BE2C (cell line): Measurements from ENCODE around the gene SLC27A2.
"Not testable (repeated sequence)": the region's sequence is repeated elsewhere in the genome, so short reads cannot be mapped to it uniquely, and the experiment has no call there.

ENCODE experiments used
- DNase-seq: peaks from one replicate; pipeline ENCODE4 v3.0.0-alpha.2; 2020
- H3K27me3 ChIP-seq: fragments of 250-450 bp; sonication (Bioruptor Pico); 2 replicates; pipeline ENCODE4 v1.5.1; 2020; ENCODE audit warnings: mild to moderate bottlenecking
- H3K36me3 ChIP-seq: fragments of 250-450 bp; sonication (Bioruptor Pico); 2 replicates; pipeline ENCODE4 v1.5.1; 2020; ENCODE audit warnings: mild to moderate bottlenecking
- H3K4me1 ChIP-seq: fragments of 250-450 bp; sonication (Bioruptor Pico); 2 replicates; pipeline ENCODE4 v1.5.1; 2020
- H3K4me3 ChIP-seq: 2 replicates; pipeline ENCODE4 v1.5.1; 2011; ENCODE audit warnings: low read depth, low read length
- H3K9me3 ChIP-seq: fragments of 250-450 bp; sonication (Bioruptor Pico); 2 replicates; pipeline ENCODE4 v1.5.1; 2020
- CTCF ChIP-seq: IDR thresholded peaks from 2 replicates; pipeline ENCODE4 v1.5.1; 2012; ENCODE audit warnings: mild to moderate bottlenecking, low read depth, low read length

Gene SLC27A2

DNA sequence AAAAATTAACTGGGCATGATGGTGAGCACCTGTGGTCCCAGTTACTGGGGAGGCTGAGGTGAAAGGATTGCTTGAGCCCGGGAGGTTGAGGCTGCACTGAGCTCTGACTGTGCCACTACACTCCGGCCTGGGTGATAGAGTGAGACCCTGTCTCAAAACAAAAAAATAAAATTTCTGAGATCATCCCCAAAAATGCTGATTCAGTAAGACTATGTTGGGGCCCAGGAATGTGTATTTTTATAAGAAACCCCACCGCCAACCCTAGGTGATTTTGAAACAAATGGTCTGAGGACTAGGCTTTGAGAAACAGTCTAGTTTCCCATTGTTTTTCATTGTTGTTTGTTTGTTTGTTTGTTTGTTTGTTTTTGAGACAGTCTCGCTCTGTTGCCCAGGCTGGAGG lies 4.1 kb downstream of the SLC27A2 start:
- Histone ChIP-seq H3K4me1 (no peaks in the 10 kb centered on the region; the same call in 1 of the 2 replicates), H3K36me3 (no peaks in the 10 kb centered on the region), H3K4me3 (no peak overlapping the region), H3K9me3 (no peaks in the 10 kb centered on the region), H3K27me3 (peaks cover 30% of the 10 kb centered on the region)
- TF ChIP-seq CTCF, result no peak
- no peak for DNase-seq

- TF ChIP-seq CTCF, result peak; percentile 6; the same call in 1 of the 2 replicates
- no peak overlapping the region for H3K4me3 ChIP-seq
- no peaks in the 10 kb centered on the region; the same call in 1 of the 2 replicates for H3K4me1 ChIP-seq
- H3K27me3 ChIP-seq, result peaks cover 23% of the 10 kb centered on the region
- no peaks in the 10 kb centered on the region for H3K36me3 ChIP-seq
- H3K9me3 ChIP-seq, result no peaks in the 10 kb centered on the region
- DNase-seq, result no peak
Observed at GRCh38 chr15:50186752-50187151, 4.8 kb downstream of the SLC27A2 start.

DNA sequence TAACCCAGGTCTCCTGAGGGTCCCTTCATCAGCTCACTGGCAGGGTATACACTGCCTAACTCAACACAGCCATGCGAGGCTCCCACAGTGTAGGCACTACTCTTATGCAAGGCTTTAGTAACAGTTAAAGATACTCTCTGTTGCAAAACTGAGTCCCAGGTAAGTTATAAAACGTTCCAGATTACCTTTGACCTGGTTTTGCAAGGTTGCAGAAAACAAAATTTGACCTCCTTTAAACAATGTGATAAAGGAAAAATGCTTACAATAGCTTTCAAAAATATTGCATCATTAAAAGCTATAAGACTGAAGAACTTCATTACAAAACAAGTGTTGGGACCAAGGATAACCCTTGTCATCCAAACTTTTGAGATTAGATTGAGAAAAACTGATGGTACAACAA lies 5.5 kb downstream of the SLC27A2 start:
- no peak for TF ChIP-seq CTCF
- no peak for DNase-seq
- Histone ChIP-seq H3K4me1 (no peaks in the 10 kb centered on the region; the same call in 1 of the 2 replicates), H3K36me3 (no peaks in the 10 kb centered on the region), H3K27me3 (peaks cover 16% of the 10 kb centered on the region), H3K9me3 (no peaks in the 10 kb centered on the region), H3K4me3 (no peak overlapping the region)

DNA sequence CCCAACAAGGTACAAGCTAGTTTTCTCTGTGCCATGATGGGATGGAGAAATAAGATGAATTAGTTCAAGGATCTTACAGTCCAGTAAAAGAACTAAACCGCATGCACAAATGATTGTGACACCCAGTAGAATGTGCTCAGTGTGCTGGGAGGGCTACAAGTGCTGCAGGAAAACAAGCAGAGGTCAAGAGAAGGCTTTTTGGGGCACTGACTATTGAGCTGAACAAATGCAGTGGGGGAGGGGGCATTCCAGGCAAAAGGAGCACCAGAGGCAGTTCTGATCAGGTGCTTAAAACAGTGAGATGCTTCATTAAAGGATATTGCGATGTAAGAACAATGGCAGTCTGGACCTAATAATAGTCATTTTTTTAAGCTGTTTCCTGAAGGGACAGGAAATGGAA lies 6.0 kb downstream of the SLC27A2 start:
- no peak for DNase-seq
- H3K36me3 ChIP-seq, result no peaks in the 10 kb centered on the region
- H3K9me3 ChIP-seq, result no peaks in the 10 kb centered on the region
- peaks cover 11% of the 10 kb centered on the region for H3K27me3 ChIP-seq
- H3K4me1 ChIP-seq, result no peaks in the 10 kb centered on the region
- H3K4me3 ChIP-seq, result no peak overlapping the region
- no peak for TF ChIP-seq CTCF

DNA sequence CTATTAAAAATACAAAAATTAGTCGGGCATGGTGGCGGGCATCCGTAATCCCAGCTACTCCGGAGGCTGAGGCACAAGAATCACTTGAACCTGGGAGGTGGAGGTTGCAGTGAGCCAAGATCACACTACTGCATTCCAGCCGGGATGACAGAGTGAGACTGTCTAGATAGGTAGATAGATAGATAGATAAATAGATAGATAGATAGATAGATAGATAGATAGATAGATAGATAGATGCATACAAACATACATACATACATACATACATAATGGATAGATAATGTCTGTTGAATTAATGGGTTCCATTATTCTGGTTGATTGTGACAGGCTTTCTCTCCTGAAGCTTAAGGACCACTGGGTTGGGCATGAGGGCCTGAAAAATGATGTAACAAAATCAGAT lies 6.8 kb downstream of the SLC27A2 start:
- not testable (repeated sequence) for H3K27me3 ChIP-seq, H3K4me3 ChIP-seq, DNase-seq, H3K9me3 ChIP-seq, H3K4me1 ChIP-seq, H3K36me3 ChIP-seq

- H3K27me3 ChIP-seq, result no peaks in the 10 kb centered on the region; the same call in 1 of the 2 replicates
- no peak overlapping the region for H3K4me3 ChIP-seq
- no peaks in the 10 kb centered on the region for H3K4me1 ChIP-seq
- no peak for TF ChIP-seq CTCF
- H3K9me3 ChIP-seq, result no peaks in the 10 kb centered on the region
- no peak for DNase-seq
- no peaks in the 10 kb centered on the region for H3K36me3 ChIP-seq
Observed at GRCh38 chr15:50189633-50190032, 7.6 kb downstream of the SLC27A2 start.

DNA sequence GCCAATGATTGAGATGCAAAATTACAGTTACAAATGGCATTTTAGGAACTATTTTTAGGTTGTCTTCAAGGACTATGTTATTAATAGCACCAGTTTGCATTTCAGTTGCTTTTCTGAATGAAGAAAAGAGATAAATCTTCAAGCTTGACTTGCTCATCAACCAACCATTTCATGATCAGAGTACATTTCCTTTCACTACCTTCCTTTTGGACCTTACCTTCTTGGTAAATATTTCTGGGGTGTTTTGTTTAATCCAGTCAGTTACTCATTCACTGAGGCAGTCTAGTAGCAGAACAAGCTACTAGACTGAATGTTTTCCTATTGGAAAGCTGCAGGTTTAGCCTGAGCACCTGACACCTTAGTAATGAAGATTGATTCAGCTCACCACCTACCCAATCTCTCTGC lies 8.2 kb downstream of the SLC27A2 start:
- H3K36me3 ChIP-seq, result no peaks in the 10 kb centered on the region
- no peaks in the 10 kb centered on the region; the same call in 1 of the 2 replicates for H3K27me3 ChIP-seq
- no peaks in the 10 kb centered on the region for H3K9me3 ChIP-seq
- no peak for DNase-seq
- no peaks in the 10 kb centered on the region for H3K4me1 ChIP-seq
- no peak overlapping the region for H3K4me3 ChIP-seq
- TF ChIP-seq CTCF, result no peak
